ENCODE measurements around the gene RAPGEF3.

Gene RAPGEF3

DNA sequence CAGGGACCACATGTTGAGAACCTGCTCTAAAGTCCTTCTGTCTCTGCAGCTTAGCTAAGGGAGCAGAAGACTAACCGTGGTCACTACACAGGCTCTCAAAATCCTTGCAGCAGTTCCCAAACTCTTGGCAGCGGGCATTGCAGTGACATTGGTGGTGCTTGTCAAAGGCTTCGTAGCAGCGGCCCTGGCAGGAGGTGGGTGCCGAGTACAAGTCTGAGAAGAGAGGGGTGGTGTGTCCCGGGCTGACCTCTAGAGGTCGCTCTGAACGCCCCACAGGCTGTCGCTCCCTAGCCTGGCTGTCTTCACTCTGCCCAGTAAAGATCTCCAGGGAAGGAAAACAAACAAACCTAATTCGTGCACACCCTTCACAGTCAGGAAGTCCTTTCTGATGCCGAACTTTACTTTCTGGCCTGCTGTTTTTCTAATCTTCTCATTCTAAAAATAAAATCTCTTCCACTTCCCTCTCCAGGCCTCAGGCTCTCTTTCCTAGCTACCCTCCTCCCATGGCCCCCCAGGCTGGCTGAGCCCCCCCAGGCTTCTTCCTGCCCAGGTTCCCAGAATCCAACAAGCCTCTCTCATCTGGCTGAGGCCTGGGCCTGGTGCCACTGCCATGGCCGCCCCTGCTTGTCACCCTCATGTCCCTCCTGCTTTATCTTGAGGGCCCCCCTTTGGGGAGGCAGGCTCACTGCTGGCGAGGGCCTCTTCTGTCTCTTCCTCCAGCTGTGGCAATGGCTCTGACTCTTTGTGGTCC, 41.1 kb downstream of the RAPGEF3 start:
- DNase-seq, result peak; percentile 60 to 65

DNA sequence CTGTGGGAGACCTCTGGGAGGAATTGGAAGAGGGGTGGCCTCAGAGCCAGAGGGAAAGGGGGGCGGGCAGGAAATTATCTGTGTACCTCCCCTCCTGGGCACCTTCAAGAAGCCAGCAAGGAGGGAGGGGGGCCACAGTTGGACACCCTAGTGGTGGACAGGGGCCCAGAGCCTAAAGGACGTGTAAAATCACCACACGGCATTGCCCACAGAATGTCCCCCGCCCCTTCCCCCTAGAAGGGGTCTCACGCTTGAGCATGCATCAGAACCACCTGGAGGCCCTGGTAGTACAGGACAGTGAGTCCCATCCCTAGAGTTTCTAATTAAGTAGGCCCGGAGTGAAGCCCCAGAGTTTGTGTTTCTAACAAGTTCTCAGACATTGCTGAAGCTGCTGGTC, 41.6 kb downstream of the RAPGEF3 start:
- DNase-seq, result no peak

DNA sequence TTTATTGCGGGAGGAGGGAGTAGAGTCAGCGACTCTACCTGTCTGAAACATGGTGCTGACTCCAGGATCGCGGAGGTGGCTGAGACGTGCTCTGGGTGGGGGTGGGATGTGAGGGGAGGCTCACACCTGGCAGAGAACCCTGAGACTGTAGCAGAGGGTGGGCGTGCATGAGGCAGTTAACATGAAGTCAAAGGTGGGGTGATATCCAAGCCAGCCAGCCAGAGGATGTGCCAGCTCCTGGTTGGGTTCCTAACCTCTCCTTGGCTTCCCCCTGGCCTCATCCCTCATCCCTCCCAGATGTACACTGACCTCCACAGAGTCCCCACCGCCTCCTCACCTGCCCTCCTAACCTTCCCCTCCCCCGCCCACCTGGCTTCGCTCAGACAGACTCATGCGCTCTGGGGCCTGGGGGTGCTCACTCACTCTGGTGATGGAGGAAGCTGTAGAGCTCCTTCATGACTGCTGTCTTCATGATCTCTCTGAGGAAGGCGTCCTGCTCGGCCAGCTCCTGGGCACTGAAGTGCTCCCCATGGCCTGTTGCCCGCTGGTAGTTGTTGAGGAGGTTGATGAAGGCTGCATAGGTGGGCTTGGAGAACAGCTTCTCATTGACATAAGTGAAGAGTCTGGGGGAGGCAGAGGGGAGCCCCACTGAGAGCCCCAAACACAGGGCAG, 42.7 kb downstream of the RAPGEF3 start:
- no peak for DNase-seq

DNA sequence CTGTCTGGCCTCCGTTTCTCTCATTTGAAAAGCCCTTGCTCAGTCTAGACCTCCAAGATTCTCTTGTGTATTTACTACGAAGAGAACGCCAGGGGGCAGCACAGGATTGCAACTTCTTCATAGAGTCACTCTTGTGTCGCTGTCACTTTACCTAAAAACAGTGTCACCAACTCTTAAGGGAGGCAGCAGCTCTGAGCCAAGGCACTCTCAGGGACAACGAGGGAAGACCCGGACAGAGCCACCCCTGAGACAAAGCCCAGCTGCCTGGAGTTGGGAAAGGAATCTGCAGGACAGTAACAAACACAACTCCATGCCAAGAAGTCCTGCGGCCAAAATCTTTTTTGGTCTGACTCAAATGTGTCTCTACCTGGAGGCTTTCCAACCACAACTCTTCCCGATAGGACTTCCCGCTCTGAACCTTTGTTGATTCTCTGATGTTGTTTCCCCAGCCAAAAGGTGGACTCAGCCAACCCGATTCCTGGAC, 43.2 kb downstream of the RAPGEF3 start:
- peak; percentile 84 for DNase-seq

DNA sequence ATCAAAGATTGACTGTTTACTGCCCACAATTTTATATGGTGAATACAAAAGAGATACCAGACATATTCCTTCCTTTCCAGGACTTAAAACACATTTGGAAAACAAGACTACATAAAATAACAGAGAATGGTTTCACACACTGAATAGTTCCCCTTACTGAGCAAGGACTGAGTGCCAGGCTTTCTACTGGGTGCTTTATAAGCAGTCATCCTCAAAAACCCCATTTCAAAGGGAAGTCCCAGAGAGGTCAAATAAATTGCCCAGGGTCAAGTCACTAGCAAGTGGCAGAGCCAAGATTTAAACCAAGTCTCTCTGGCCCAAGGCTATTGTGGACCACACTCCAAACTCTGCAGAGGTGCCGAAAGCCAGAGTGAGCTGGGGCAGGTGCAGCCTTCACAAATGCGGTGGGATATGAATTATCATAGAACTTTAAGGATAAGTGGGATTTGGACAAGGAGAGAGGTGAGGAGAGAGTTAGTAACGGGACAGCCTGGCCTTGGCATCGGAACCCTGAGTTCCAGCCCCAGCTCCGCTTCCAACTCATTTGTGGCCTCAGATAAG, 43.8 kb downstream of the RAPGEF3 start:
- no peak for DNase-seq

DNA sequence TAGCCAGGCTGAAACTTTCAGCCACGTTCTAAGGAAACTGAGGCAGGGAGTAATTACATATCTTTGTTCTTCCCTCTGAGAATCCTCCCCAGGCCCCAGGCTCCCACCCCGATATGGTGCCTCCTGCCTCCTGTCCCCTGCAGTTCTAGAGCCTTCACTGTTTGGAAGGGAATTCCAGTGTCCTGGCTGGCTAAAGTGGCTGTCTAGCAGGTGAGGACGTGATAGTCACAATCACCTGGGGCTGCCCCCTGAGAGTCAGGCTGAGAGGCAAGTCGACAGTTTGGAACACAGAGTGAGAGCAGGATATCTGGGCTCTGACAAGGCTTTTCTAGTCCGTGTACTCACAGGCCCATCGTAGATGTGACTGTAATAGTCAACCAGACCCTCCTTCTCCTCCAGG, 46.5 kb downstream of the RAPGEF3 start:
- DNase-seq, result no peak

DNA sequence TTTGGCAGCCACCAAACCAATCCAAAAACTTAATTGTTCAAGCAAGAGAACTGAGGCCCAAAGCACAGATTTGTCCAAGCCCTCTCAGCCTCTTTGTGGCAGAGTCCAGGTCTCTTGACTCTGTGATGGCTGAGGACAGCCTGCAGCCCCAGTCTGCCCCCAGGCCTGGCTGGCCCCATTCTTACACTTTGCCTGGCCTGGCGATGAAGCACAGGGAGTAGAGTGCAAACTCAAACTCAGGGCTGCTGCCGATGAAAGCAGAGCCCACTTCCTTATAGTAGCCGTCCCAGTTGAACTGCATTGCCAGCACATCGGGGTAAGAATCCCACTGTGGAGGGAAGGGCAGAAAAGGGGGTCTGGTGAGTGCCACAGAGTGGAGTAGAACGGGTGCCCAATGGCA, 47.2 kb downstream of the RAPGEF3 start:
- DNase-seq, result no peak

DNA sequence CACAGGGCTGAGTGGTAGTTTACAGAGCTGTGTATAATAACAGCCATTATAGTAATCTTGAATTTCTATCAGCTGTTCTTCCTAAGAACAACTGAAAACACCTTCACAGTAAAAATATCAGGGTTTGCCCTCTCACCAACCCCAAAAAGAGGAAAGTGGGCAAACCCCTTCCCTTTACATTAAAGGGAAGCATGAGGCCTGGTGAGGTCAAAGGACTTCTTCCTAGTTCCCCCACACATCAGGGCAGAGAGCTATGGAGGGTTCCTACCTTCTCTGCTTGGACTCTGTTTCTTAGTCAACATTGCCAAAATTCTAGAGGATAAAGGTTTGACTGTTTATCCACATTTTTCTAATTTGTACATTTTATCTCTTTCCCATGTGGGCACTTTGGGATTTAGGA, 48.4 kb downstream of the RAPGEF3 start:
- no peak for DNase-seq

DNA sequence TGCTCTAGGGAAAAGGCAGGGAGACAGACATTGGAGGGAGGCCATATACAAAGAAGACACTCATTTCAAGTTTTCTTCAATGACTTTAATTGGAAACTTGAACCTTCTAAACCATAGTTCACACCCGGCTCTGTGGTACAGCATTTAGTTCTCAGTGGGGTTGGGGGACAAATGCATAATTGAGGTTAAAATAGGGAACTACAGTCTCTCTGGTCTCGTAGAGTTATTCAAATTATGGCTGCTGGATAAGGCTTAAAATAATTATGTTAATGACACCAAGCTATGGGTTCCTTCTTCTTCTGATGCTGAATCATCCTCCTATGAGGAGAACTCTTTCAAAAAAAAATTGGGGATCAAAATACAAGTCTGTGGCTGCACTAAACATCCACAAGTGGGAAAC, 49.0 kb downstream of the RAPGEF3 start:
- DNase-seq, result no peak

DNA sequence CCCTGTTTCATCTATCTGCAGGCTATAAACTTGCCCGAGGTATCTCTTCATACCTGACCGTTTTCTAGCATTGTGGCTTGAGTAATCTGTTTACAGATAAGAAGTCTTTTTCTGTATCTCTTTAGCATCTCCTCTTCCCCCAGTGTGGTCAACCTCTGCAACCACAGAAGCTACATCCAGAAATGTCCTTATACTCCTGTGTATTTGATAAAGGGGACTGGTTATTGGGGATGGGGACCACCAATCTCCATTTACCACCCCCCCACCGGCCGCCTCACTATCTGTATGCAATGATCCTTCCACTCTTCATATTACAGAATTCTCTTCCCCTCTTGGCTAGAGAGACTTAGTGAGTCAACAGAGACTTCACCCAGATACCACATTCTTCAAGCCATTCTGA, 49.4 kb downstream of the RAPGEF3 start:
- no peak for DNase-seq

DNA sequence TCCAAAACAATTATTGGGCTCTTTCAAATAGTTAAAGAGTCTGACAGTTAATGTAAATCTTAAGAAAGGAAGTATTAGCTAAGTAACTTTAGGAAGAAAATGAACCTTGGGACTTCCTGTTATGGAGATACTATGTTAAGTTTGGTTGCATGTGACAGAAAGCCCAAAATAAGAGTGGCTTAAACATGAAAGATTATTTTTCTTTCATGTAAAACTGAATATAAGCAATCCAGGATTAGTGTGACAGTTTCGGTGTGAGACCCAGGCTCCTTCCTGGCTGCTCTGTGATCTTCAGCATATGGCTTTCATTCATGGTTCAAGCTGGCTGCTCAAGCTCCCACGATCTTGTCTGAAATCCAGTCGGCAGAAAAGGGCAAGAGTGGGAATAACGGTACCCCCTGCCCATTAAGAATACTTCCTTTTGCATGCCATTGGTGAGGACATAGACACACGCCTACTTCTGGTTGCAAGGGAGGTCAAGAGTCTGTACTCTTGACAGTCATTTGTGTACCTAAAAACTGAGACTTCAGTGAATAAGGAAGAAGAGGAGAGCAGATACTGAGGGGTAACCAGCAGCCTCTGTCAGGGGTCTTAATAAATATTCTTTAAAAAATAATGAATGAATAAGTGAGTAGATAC, 50.7 kb downstream of the RAPGEF3 start:
- no peak for DNase-seq

DNA sequence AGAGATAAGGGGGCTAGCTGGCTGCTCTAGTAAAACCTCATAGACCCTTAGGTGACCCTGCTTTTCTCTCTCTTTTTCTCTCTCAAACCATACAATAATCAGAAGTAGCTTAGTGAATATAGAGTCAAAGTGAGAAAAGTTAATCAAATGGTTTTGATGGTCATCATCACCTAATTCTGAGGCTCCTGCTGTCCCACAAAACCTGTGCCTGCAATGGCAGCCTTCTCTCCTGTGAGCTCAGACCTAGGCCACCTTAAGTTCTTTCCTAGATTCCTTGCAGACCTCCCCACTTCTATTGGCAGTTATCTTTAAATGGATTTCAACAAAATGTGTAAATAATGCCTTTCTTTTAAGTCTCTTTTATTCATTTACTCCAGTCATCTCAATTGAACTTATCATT, 51.3 kb downstream of the RAPGEF3 start:
- no peak for DNase-seq

DNA sequence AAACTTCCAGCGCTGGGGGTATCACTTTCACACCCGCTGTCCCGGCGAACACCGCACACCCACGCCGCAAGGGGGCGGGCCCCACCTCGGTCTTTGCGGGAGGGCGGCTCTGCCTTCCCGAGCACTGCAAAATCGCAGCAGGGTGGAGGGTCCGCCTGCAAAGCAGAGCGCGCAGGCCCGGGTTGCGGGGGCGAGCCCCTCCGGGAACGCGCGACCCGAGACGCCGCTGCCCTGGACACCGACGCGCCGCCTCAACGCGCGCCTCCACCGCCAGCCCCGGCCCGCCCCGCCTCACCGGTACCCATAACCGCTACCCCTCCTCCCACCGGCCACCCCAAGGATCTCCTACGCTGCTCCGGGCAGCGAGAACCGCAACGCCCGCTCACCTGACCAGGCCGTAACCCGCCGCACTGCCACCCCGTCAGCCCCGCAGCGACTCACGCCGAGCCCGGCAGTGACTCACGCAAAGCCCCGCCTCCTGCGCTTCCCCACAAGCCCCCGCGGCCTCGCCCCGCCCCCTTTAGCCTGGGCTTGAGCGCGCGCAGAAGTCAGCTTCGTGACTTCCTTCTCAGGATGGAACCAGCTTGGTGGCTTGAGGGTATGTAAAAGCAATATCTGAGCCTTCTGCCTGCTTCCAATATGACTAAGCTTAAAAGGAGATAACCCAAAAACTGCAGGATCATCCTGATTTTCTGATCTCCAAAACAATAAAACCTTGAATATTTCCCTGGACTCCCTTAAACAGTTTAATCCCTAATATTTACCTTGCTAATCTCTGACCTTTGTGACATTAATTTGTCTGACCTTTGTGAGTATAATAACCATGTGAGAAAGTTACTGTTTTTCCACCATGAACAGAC, 52.9 kb downstream of the RAPGEF3 start, which contains the start of gene RPAP3:
RPAP3 (minus strand) TSS at position 465 of the 860 bp plus-strand sequence. CDS start 3,190 bp downstream, outside the sequence.
- DNase-seq, result peak; percentile 94 to 95

DNA sequence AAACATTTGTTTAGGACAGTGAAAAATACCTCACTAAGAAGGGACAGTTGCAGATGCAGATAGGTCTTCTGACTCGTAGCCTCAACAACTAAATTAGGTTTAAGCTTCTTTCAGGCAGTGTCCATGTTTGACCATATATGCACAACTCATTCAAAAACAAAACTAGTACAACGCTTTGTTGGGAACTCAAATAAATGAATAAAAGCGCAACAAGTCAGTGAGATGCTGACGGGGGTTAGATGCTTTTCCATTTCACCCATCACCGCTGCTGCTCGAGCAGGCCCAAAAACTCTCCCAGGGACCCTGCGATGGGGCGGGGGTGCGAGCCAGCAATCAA, 53.5 kb downstream of the RAPGEF3 start:
- no peak for DNase-seq

DNA sequence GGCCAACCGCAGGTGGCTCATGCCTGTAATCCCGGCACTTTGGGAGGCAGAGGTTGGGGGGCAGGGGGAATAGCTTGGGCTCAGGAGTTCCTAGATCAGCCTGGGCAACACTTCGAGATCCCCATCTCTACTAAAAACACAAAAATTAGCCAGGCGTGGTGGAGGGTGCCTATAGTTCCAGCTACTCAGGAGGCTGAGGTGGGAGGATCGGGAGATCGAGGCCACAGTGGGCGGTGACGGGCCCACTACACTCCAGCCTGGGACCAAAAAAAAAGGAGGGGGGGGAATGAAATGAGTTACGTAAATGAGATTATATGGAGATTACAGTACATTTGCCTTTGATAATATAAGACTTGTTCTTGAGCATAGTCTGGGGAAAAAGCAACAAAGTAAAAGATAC, 54.0 kb downstream of the RAPGEF3 start:
- no peak for DNase-seq

DNA sequence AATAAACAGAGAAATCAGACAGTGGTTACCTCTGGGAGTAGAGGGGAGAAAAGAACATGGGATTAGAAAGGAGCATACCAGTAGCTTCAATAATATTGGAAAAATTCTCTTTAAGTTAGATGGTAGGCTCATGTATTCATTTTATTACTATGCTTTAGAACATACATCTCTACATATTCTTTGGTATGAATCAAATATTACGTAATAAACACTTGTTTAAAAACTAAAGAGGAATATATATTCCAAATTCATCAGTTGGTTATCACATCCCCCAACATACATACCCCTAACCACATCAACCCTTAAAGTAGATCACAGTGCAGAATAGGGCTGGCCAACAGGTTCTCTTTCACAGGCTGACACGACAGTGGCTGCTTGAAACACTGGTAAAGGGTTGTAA, 58.4 kb downstream of the RAPGEF3 start:
- DNase-seq, result no peak

DNA sequence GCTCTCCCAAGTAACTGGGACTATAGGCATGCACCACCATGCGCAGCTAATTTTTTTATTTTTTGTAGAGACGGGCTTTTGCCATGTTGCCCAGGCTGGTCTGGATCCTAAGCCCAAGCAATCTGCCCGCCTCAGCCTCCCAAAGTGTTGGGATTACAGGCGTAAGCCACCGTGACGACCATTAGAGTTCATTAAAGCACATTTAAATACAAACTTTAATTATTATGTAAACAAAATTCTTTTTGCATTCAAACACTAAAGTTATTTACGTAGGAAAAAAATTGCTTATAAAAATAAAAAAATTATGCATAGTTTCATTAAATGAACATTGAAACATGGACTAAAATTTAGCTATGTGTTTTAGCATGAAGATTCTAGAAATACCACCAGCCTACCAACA, 60.0 kb downstream of the RAPGEF3 start:
- DNase-seq, result no peak

DNA sequence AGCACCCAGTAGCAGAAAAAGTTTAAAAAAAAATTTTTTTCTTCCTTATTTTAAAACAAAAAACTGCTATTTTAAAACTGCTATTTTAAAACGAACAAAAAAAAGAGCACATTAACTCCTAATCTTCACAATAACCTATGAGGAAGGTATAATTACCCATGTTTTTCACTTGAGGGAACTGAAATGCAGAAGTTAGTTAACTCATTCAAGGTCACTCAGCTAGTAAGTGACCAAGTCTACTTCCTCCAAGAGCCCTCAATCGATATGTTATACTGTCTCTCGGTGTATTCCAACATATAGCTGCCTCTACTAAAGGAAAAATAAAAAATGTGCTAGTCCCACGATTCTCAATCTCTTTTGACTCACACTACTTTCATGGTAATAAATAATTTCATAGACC, 60.6 kb downstream of the RAPGEF3 start:
- DNase-seq, result no peak

DNA sequence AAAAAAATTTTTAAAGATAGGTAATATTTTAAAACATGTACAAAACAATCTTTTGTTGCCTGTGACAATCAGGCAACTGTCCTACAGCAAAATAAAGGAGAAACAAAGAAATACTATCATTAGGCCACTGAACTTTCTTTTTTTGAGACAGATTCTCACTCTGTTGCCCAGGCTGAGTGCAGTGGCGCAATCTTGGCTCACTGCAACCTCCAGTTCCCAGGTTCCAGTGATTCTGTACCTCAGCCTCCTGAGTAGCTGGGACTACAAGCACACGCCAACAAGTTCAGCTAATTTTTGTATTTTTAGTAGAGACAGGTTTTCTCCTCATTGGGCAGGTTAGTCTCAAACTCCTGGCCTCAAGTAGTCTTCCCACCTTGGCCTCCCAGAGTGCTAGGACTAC, 69.5 kb downstream of the RAPGEF3 start:
- no peak for DNase-seq

DNA sequence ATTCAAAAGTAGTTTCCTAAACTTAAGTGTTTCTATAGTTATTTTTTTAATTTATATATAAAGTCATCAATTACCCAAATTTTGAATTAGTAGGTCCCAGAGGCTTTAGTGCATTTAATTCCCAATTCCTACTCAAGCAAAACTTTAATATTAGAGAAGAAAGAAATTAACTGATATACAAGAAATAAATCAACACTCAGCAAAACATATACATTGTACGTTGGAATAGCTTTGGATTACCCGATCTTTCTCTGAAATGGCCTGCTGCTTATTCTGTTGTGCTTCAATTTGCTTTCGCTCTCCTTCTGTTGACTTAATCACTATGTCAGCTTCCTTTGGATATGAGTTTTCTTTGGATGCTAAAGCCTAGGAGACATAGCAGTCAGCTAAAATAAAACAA, 71.0 kb downstream of the RAPGEF3 start:
- DNase-seq, result no peak

DNA sequence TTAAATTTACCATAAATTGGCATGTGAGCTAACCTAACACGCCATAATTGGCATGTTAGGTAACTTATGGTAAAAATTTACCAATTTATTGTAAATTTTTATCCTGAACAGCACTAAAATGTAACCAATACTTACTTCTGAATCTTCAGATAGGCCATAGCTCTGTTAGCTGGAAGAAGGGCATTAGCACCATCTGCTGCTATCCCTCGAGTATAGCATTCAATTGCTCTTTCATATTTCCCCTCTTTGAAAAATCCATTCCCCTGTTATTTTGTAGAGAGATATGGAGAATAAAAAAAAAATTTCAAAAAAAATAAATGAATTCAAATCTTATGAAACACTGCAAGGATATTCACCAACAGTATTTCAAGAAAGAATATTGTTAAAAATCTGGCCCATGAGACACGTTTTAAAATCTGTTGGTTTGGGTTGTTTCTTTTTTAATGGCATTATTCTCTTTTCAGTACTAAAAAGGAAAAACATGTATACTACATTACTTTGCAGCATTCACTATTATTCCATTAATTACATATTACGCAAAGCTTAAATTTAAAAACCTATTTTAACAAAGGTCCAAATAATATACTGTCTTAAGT, 71.9 kb downstream of the RAPGEF3 start:
- DNase-seq, result peak in 1 of 2 donors; percentile 45

Data from CD4-positive, alpha-beta T cell treated with Interleukin-4 for 1 hour (primary cell).